Measurements from ENCODE around the gene BTBD6. TPM values are rescaled to one million over a fixed set of nuclear protein-coding genes. Genes with fewer than 3 reads are reported as not detected.
"Not testable (repeated sequence)": the region's sequence is repeated elsewhere in the genome, so short reads cannot be mapped to it uniquely, and the experiment has no call there.

BTBD6 gene
- total RNA-seq, 2 donors from 2014 or later = 19.5 to 41.3 TPM

DNA sequence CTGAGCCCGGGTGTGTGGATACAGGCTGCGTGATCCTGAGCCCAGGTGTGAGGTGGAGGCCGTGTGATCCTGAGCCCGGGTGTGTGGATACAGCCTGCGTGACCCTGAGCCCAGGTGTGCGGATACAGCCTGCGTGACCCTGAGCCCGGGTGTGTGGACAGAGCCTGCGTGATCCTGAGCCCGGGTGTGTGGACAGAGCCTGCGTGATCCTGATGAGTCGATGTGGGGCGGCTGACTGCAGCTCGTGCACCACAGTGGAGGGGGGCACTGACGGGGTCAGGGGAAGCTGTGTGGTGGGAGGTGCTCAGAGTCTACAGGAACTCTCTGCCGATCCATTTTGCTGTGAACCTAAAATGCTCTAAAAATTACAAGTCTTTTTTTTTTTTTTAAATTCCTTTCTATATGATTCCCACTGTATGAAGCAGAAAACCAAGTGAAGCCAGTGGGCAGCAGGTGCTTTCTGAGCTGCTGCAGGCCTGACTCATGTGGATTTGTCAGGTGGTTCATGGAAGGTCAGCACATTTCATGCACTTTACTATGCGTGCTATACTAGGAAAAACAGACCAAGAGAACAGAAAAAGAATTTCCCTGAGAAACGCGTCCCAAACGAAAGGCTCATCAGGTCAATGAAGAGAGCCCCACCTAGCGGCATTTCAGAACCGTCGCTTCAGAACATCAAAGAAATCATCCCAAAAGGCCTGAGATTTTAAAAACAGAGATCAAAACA lies 33.2 kb downstream of the BTBD6 start:
- H3K4me3 Mint-ChIP-seq = no peak overlapping the region
- peaks cover 25% of the 10 kb centered on the region for H3K4me1 Mint-ChIP-seq
- H3K9me3 Mint-ChIP-seq = no peaks in the 10 kb centered on the region
- peak overlapping the region; percentile 1 for H3K27ac Mint-ChIP-seq
- H3K27me3 Mint-ChIP-seq = no peaks in the 10 kb centered on the region
- H3K36me3 Mint-ChIP-seq (ENCODE audit: low read depth) = peaks cover 17% of the 10 kb centered on the region
- ATAC-seq (replicated peaks) = peak; percentile 39

DNA sequence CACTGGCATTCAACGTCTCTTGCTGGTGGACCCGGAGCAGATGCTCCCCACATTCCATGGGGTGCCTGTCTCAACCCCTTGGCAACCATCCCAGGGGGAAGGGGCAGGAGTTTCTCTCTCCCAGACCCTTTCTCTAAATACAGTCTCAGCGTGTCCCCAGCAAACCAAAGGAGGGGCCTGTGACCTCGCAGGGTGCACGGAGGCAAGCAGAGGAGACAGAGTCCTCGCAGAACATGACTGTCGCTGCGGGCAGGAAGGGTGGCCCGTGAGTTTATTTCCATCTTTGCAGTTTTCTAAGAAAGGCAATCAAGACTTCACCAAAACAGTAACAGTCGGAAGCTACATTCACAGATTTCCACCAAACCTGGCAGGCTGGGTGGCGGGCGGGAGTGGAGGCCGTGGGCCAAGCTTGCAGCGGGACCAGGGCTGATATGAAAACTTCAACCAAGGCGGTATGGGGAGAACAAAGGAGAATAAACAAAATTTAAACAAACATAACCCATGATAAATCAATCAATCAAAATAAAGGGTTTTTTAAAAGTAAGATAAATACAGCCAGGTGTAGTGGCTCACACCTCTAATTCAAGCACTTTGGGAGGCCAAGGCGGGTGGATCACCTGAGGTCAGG lies 33.9 kb downstream of the BTBD6 start:
- H3K27ac Mint-ChIP-seq = peak overlapping the region; percentile 1
- peaks cover 25% of the 10 kb centered on the region for H3K4me1 Mint-ChIP-seq
- H3K4me3 Mint-ChIP-seq = no peak overlapping the region
- H3K9me3 Mint-ChIP-seq = no peaks in the 10 kb centered on the region
- H3K27me3 Mint-ChIP-seq = no peaks in the 10 kb centered on the region
- peaks cover 17% of the 10 kb centered on the region for H3K36me3 Mint-ChIP-seq (ENCODE audit: low read depth)
- no peak for ATAC-seq (replicated peaks)

GRCh38 chr14:105283028-105283427 lies 34.7 kb downstream of the BTBD6 start:
- no peak for ATAC-seq (replicated peaks)
- Mint-ChIP-seq H3K4me1 (peaks cover 25% of the 10 kb centered on the region), H3K36me3 (ENCODE audit: low read depth) (peaks cover 17% of the 10 kb centered on the region), H3K9me3 (no peaks in the 10 kb centered on the region), H3K27ac (no peak overlapping the region), H3K27me3 (no peaks in the 10 kb centered on the region), H3K4me3 (no peak overlapping the region)

- no peaks in the 10 kb centered on the region for H3K27me3 Mint-ChIP-seq
- peaks cover 25% of the 10 kb centered on the region for H3K4me1 Mint-ChIP-seq
- H3K4me3 Mint-ChIP-seq = peak overlapping the region; percentile 16
- peak overlapping the region; percentile 59 for H3K27ac Mint-ChIP-seq
- H3K9me3 Mint-ChIP-seq = no peaks in the 10 kb centered on the region
- peak; percentile 40 for ATAC-seq (replicated peaks)
- peaks cover 17% of the 10 kb centered on the region for H3K36me3 Mint-ChIP-seq (ENCODE audit: low read depth)
Measured at GRCh38 chr14:105283899-105284298, 35.6 kb downstream of the BTBD6 start.

DNA sequence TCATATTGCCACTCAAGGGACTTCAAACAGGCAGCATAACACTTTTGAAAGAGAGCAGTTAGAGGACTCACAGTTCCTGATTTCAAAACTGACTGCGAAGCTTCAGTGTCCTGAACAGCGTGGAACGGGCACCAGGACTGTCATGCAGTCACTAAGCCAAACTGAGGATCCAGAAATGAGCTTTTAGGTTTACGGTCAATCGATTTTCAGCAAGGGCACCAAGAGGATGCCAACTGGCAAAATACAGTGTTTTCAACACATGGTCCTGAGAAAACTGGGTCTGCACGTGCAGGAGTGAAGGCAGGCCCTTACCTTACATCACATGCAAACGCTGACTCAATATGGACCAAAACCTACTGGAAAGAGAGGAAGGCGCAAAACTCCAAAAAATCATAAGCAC lies 36.8 kb downstream of the BTBD6 start:
- Mint-ChIP-seq H3K27me3 (no peaks in the 10 kb centered on the region), H3K27ac (peak overlapping the region; percentile 17), H3K4me3 (no peak overlapping the region), H3K4me1 (peaks cover 25% of the 10 kb centered on the region), H3K9me3 (no peaks in the 10 kb centered on the region), H3K36me3 (ENCODE audit: low read depth) (peaks cover 17% of the 10 kb centered on the region)
- no peak for ATAC-seq (replicated peaks)

GRCh38 chr14:105286759-105287144 lies 38.4 kb downstream of the BTBD6 start:
- H3K27ac Mint-ChIP-seq = no peak overlapping the region
- no peak for ATAC-seq (replicated peaks)
- peaks cover 28% of the 10 kb centered on the region for H3K4me1 Mint-ChIP-seq

GRCh38 chr14:105287249-105288102 lies 39.1 kb downstream of the BTBD6 start:
- Mint-ChIP-seq H3K4me3 (no peak overlapping the region), H3K27ac (peak overlapping the region; percentile 46), H3K4me1 (peaks cover 21% of the 10 kb centered on the region), H3K27me3 (no peaks in the 10 kb centered on the region), H3K36me3 (ENCODE audit: low read depth) (peaks cover 17% of the 10 kb centered on the region), H3K9me3 (no peaks in the 10 kb centered on the region)
- ATAC-seq (replicated peaks) = no peak

More at GRCh38 chr14:105286759-105287144, 38.4 kb downstream of the BTBD6 start:
- peaks cover 17% of the 10 kb centered on the region for H3K36me3 Mint-ChIP-seq (ENCODE audit: low read depth)
- no peaks in the 10 kb centered on the region for H3K9me3 Mint-ChIP-seq
- H3K27me3 Mint-ChIP-seq = no peaks in the 10 kb centered on the region
- H3K4me3 Mint-ChIP-seq = no peak overlapping the region

DNA sequence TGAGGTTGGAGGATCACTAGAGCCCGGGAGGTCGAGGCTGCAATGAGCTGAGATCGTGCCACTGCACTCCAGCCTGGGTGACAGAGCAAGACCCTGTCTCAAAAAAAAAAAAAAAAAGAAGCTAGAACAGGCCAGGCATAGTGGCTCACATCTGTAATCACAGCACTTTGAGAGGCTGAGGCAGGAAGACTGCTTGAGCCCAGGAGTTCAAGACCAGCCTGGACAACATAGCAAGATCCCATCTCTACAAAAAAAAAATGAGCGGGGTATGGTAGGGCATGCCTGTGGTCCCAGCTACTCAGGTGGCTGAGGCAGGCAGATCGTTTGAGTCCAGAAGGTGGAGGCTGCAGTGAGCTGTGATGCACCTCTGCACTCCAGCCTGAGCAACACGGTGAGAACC lies 40.6 kb downstream of the BTBD6 start:
- not testable (repeated sequence) for H3K4me3 Mint-ChIP-seq; ATAC-seq (replicated peaks); H3K27me3 Mint-ChIP-seq; H3K9me3 Mint-ChIP-seq; H3K27ac Mint-ChIP-seq
- peaks cover 15% of the 10 kb centered on the region for H3K4me1 Mint-ChIP-seq
- peaks cover 17% of the 10 kb centered on the region for H3K36me3 Mint-ChIP-seq (ENCODE audit: low read depth)

DNA sequence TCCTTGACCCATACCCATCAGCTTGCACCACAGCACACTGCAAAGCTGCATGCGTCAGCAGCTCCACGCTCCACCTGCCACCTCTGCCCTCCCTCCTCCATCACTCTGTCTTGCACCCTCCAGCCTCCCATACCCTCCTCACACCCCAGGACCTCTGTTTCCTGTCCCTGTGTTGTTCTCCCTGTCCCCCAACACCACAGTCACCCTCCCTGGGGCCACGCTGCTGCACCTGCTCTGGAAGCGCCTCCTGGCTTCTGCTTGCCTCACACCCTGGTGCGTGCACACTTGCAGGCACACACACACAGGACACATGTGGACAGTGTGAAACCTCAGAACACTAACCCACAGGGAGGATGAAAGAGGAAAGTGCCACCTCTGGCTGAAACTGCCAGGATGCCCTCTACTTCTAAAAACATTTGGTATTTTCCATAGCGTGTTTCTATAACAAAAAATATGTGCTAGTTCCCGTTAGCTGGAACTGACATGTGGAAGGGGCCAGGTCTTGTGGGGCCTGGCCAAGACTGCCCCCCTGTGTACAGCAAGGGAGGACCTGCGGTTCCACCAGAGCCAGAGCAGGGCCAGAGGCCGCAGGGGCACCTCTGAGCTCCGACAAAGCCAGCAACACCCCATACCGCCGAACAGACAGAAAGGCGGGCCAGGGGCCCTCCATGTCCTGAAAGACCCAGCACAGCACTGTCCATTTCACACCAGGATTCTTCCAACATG lies 42.5 kb downstream of the BTBD6 start:
- ATAC-seq (replicated peaks) = no peak
- H3K4me3 Mint-ChIP-seq = no peak overlapping the region
- H3K36me3 Mint-ChIP-seq (ENCODE audit: low read depth) = peaks cover 7% of the 10 kb centered on the region
- no peaks in the 10 kb centered on the region for H3K27me3 Mint-ChIP-seq
- H3K9me3 Mint-ChIP-seq = no peaks in the 10 kb centered on the region
- H3K27ac Mint-ChIP-seq = peak overlapping the region; percentile 64
- peaks cover 17% of the 10 kb centered on the region for H3K4me1 Mint-ChIP-seq

- H3K4me3 Mint-ChIP-seq = peak overlapping the region; percentile 70
- peak overlapping the region; percentile 77 for H3K27ac Mint-ChIP-seq
- no peaks in the 10 kb centered on the region for H3K27me3 Mint-ChIP-seq
- peaks cover 5% of the 10 kb centered on the region for H3K36me3 Mint-ChIP-seq (ENCODE audit: low read depth)
- ATAC-seq (replicated peaks) = peak; percentile 66
- peaks cover 16% of the 10 kb centered on the region for H3K4me1 Mint-ChIP-seq
- H3K9me3 Mint-ChIP-seq = no peaks in the 10 kb centered on the region
Measured at GRCh38 chr14:105292826-105293711, 44.7 kb downstream of the BTBD6 start.

DNA sequence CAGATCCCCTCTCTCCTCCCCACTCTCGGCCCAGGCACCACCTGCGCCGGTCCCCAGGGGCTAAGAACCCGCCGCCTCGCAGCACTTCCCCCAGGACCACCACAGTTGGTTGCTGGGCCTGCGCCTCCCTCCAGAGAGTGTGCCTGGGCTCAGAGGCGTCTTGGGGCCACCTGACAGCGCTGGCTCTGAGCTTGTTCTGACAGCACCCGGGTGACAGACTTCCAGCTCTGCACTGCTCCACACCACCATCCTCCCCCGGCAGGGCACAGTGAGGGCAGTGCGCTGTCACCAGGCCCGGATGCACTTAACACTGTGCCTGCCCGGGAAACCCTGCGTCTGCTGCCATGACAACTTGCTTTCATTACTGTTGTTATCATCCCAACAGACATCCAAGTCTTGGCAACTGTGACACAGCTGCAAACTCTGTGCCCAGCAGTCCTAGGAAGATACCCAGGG lies 45.8 kb downstream of the BTBD6 start:
- Mint-ChIP-seq H3K27me3 (no peaks in the 10 kb centered on the region), H3K4me3 (peak overlapping the region; percentile 70), H3K4me1 (peaks cover 17% of the 10 kb centered on the region), H3K9me3 (no peaks in the 10 kb centered on the region), H3K27ac (peak overlapping the region; percentile 93), H3K36me3 (ENCODE audit: low read depth) (peaks cover 5% of the 10 kb centered on the region)
- peak; percentile 88 for ATAC-seq (replicated peaks)

- ATAC-seq (replicated peaks); H3K9me3 Mint-ChIP-seq; H3K4me3 Mint-ChIP-seq; H3K27me3 Mint-ChIP-seq; H3K36me3 Mint-ChIP-seq (ENCODE audit: low read depth); H3K27ac Mint-ChIP-seq: not testable (repeated sequence)
- H3K4me1 Mint-ChIP-seq = peaks cover 18% of the 10 kb centered on the region
Measured at GRCh38 chr14:105297311-105297710, 49.0 kb downstream of the BTBD6 start.

Data from activated T-helper 17 cell treated with anti-CD3 and anti-CD28 coated beads, Interleukin-2, amount 50 U/mL, for 72 hours (primary cell).